HL-60 (cell line): ENCODE results near the gene ANKRD22.
A peak's percentile ranks its signal among the peaks of the same experiment; 100 is the strongest.

Experiments used
- DNase-seq, 2 experiments: peaks; one replicate each; pipeline ENCODE4 v3.0.0-alpha.2; 2010 to 2020; ENCODE audit warnings: low read depth in 1 of 2, low spot score in 1 of 2
- H3K27ac ChIP-seq: fragments of 250-450 bp; sonication (Bioruptor Pico); replicated peaks from 2 replicates; pipeline ENCODE4 v1.5.1; 2020; ENCODE audit warnings: mild to moderate bottlenecking, moderate library complexity
- H3K27me3 ChIP-seq: fragments of 250-450 bp; sonication (Bioruptor Pico); 2 replicates; pipeline ENCODE4 v1.5.1; 2021; ENCODE audit warnings: mild to moderate bottlenecking, moderate library complexity; ENCODE audit not compliant: insufficient read depth, poor library complexity, severe bottlenecking
- H3K4me3 ChIP-seq: replicated peaks from 2 replicates; pipeline ENCODE4 v1.5.1; 2011; ENCODE audit warnings: mild to moderate bottlenecking, control low read depth, low read length; ENCODE audit not compliant: insufficient read depth
- CTCF ChIP-seq: IDR thresholded peaks from one replicate; pipeline ENCODE4 v1.5.1; 2011; ENCODE audit warnings: low read length, control low read depth, inconsistent platforms; ENCODE audit not compliant: insufficient read depth
- GABPA ChIP-seq: IDR thresholded peaks from 2 replicates; pipeline ENCODE4 v1.6.1; 2012; ENCODE audit warnings: low read depth
- POLR2AphosphoS5 ChIP-seq: IDR thresholded peaks from 2 replicates; pipeline ENCODE4 v1.6.1; 2012; ENCODE audit warnings: low read depth
- REST ChIP-seq: IDR thresholded peaks from 2 replicates; pipeline ENCODE4 v1.6.1; 2012; ENCODE audit warnings: low read depth; ENCODE audit not compliant: insufficient replicate concordance
- SPI1 ChIP-seq: IDR thresholded peaks from 2 replicates; pipeline ENCODE4 v1.6.1; 2012; ENCODE audit warnings: low read depth, mild to moderate bottlenecking, borderline replicate concordance

ANKRD22 gene

DNA sequence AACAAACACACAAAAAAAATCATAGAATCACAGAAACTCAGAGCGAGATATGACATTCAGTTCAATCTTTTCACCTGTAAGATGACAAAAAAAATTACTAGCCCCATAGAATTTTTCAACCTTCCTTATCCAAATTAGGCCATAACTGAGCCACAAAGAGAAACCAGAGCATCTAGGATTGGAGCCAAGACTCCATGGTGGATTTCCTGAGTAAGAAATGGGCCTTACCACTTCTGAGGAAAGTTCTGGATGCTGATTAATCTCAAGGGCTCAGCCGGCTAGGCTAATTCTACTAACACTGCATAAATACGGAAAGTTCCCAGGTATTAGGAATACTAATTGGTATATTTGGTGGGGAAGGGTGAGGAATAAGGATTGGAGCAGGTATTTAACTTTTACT is 32.4 kb downstream of the ANKRD22 start:
- no peak overlapping the region for H3K4me3 ChIP-seq
- no peaks in the 10 kb centered on the region for H3K27me3 ChIP-seq
- no peak for DNase-seq
- H3K27ac ChIP-seq, result no peak overlapping the region
- TF ChIP-seq SPI1 (no peak), CTCF (no peak), REST (no peak), POLR2AphosphoS5 (no peak), GABPA (no peak)

DNA sequence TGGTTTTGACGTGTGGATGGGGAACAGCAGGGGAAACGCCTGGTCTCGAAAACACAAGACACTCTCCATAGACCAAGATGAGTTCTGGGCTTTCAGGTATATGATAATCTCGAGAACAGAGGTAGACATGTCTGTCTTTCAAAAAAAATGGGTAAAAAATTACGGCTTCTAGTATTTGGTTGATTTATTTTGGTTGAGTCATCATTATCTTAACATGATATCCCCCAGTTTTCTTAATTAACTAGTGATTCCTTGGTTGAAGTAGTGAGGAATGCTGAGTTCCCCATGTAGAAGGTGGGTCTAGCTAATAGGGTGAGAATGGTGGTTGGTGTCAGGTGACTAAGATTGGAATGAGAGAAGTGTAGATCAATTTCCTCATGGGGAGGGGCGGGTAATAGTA is 38.4 kb downstream of the ANKRD22 start:
- no peak for TF ChIP-seq POLR2AphosphoS5
- TF ChIP-seq SPI1, result no peak
- no peak for TF ChIP-seq REST
- no peak for TF ChIP-seq GABPA
- TF ChIP-seq CTCF, result no peak
- no peak for DNase-seq
- no peaks in the 10 kb centered on the region for H3K27me3 ChIP-seq
- no peak overlapping the region for H3K27ac ChIP-seq
- no peak overlapping the region for H3K4me3 ChIP-seq

DNA sequence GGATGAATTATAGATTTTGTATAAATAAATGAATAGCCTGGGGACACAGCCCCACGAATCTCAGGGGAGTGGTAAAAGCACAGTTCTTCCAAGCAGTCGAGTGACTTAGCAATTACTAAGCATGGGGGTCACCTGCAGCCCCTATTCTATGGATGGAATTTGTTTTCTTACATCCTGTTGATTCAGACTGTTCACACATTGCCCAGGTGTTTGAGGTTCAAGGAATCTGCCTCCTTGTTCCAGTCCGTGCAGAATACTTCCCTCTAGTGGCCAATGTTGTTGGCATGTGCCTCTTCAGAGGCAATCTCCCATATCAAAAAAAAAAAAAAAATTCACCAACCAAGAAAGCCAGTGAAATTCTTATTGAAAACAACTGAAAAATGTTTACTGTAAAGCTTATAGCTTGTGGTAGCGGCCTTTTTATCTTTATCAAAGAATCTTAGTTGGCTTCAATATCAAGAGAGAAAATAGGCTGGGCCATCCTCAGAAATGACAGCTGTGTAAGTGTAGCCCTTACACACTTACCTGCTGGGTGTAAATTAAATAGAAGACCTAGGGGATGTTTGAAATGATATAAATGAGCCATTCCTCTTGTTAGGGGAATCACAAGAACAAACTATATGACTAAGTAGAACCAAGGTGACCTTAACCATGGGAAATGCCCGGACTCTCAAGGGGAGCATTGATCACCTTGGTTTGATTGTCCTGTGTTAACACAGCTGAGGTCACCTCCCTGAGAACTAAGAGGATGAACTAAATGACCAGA is 41.3 kb downstream of the ANKRD22 start:
- TF ChIP-seq CTCF (peak; percentile 62), GABPA (no peak)
- Histone ChIP-seq H3K4me3 (no peak overlapping the region), H3K27me3 (peaks cover 2% of the 10 kb centered on the region), H3K27ac (no peak overlapping the region)
- DNase-seq, result peak in 1 of 2 experiments; percentile 45

- TF ChIP-seq POLR2AphosphoS5 (no peak), SPI1 (no peak), REST (no peak), CTCF (no peak), GABPA (no peak)
- peaks cover 6% of the 10 kb centered on the region for H3K27me3 ChIP-seq
- H3K4me3 ChIP-seq, result no peak overlapping the region
- no peak for DNase-seq
- H3K27ac ChIP-seq, result no peak overlapping the region
These were observed 42.0 kb downstream of the ANKRD22 start for GRCh38 chr10:88809621-88810020.
